Measurements from ENCODE around the gene PELI2. TPM values are rescaled to one million over a fixed set of nuclear protein-coding genes. Genes with fewer than 3 reads are reported as not detected.

PELI2 gene
- total and polyA plus RNA-seq, 2 donors from 2014 or later, result 5.2 to 27.6 TPM

DNA sequence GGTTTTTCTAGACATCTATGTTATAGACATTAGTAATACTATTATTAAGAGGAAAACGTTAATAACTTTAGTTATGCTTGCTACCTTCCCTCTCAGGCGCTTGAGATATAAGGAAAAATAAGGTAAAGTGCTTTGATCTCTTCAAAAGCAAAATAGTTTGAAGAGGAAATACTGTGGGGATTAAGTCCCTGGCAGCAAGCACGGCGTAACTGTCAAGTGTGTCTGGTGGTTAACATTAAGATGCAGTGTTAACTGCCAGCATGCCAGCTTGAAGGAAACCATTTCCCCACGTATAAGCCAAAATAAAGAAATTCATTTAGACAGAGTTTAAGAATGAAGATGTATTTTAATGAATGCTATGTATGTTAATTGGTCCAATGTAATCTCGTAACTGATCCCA is 31.8 kb downstream of the PELI2 start:
- H3K9me3 ChIP-seq (ENCODE audit: control insufficient read depth in 2 of 3, insufficient read depth in 1 of 3, low read length in 3 of 3), result no peaks in the 10 kb centered on the region
- intact Hi-C loops (cut with DNase I), result no loop called here
- no peak overlapping the region for H3K9ac ChIP-seq (ENCODE audit: low read length in 3 of 3)
- TF ChIP-seq, protein P1, sequence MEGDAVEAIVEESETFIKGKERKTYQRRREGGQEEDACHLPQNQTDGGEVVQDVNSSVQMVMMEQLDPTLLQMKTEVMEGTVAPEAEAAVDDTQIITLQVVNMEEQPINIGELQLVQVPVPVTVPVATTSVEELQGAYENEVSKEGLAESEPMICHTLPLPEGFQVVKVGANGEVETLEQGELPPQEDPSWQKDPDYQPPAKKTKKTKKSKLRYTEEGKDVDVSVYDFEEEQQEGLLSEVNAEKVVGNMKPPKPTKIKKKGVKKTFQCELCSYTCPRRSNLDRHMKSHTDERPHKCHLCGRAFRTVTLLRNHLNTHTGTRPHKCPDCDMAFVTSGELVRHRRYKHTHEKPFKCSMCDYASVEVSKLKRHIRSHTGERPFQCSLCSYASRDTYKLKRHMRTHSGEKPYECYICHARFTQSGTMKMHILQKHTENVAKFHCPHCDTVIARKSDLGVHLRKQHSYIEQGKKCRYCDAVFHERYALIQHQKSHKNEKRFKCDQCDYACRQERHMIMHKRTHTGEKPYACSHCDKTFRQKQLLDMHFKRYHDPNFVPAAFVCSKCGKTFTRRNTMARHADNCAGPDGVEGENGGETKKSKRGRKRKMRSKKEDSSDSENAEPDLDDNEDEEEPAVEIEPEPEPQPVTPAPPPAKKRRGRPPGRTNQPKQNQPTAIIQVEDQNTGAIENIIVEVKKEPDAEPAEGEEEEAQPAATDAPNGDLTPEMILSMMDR (IDR thresholded peaks at IDR 0.05; ENCODE audit: borderline replicate concordance, extremely low read depth, insufficient read depth), result no peak
- no peaks in the 10 kb centered on the region for H3K27me3 ChIP-seq (ENCODE audit: control insufficient read depth, insufficient read depth, low read length)
- FAIRE-seq (no peak), DNase-seq (no peak)
- H3K4me1 ChIP-seq (ENCODE audit: control insufficient read depth in 2 of 3, insufficient read depth in 2 of 3, low read depth in 1 of 3, low read length in 3 of 3), result peaks cover 0 to 22% (median 11%) of the 10 kb centered on the region in 3 donors
- no peak overlapping the region for H3K4me3 ChIP-seq (ENCODE audit: low read length in 3 of 3)
- H3K36me3 ChIP-seq (ENCODE audit: control insufficient read depth in 2 of 3, insufficient read depth in 3 of 3, low read length in 3 of 3), result no peaks in the 10 kb centered on the region
- no peak overlapping the region for H3K27ac ChIP-seq (ENCODE audit: low read depth in 2 of 2, low read length in 2 of 2)

DNA sequence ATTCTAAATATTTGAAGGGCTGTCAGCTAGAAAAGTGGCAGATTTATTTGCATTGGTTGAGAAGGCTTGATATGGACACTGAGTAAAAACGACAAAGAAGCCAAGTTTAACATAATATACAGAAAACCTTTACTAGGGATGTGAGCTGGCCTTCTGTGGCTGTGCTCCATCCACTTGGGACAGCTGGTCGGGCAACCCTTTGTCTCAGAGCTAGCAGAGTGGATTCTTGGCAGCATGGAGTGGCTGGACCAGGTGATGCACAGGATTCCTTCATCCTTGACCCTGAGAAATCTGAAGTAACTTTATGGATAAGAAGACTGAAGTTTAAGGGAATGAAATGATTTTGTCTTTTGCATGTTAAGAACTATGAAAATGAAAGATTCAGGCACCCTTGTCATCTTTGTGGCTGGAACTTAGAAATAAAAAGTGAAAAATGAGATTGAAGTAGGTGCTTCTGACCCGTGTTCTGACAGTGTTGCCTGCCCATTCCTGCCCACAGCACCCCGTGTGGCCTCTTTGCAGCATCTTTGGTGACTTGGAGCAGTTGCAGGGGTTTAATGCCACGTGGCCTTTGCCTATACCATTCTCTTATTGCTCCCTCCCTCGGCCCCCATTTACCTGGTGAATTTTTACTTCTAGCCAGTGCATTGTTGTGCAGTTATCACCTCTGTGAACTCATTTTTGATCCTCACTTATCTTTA is 32.6 kb downstream of the PELI2 start:
- Histone ChIP-seq H3K9me3 (ENCODE audit: control insufficient read depth in 2 of 3, insufficient read depth in 1 of 3, low read length in 3 of 3) (no peaks in the 10 kb centered on the region), H3K36me3 (ENCODE audit: control insufficient read depth in 2 of 3, insufficient read depth in 3 of 3, low read length in 3 of 3) (no peaks in the 10 kb centered on the region), H3K27ac (ENCODE audit: low read depth in 2 of 2, low read length in 2 of 2) (no peak overlapping the region), H3K9ac (ENCODE audit: low read length in 3 of 3) (no peak overlapping the region), H3K27me3 (ENCODE audit: control insufficient read depth, insufficient read depth, low read length) (no peaks in the 10 kb centered on the region), H3K4me1 (ENCODE audit: control insufficient read depth in 2 of 3, insufficient read depth in 2 of 3, low read depth in 1 of 3, low read length in 3 of 3) (peaks cover 0 to 22% (median 11%) of the 10 kb centered on the region in 3 donors), H3K4me3 (ENCODE audit: low read length in 3 of 3) (no peak overlapping the region)
- TF ChIP-seq, protein P1 (IDR thresholded peaks at IDR 0.05; ENCODE audit: borderline replicate concordance, extremely low read depth, insufficient read depth), result no peak
- FAIRE-seq (no peak), DNase-seq (no peak)
- intact Hi-C loops (cut with DNase I), result no loop called here

DNA sequence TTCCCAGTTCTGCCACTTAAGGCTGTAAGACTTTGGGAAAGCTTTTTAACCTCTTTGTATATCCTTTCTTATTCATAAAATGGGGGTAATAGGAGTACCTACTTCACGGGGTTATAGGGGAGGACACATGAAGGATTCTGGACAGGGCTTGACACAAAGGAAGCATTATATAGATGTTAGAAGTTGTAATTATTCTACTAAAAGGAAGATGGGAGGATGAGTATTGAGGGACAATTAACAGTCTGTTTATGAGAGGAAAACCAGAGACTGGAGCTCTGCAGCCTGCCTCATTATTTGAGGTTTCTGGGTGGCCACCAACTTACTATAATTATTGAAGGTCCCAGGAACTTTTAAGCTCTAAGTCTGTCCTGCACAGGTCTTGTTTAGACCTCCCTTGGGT is 34.0 kb downstream of the PELI2 start:
- H3K4me3 ChIP-seq (ENCODE audit: low read length in 3 of 3), result no peak overlapping the region
- DNase-seq, result no peak
- intact Hi-C loops (cut with DNase I), result no loop called here
- peaks cover 0 to 26% (median 11%) of the 10 kb centered on the region in 3 donors for H3K4me1 ChIP-seq (ENCODE audit: control insufficient read depth in 2 of 3, insufficient read depth in 2 of 3, low read depth in 1 of 3, low read length in 3 of 3)
- no peaks in the 10 kb centered on the region for H3K9me3 ChIP-seq (ENCODE audit: control insufficient read depth in 2 of 3, insufficient read depth in 1 of 3, low read length in 3 of 3)
- TF ChIP-seq, protein P1 (IDR thresholded peaks at IDR 0.05; ENCODE audit: borderline replicate concordance, extremely low read depth, insufficient read depth), result no peak
- FAIRE-seq, result no peak
- no peaks in the 10 kb centered on the region for H3K36me3 ChIP-seq (ENCODE audit: control insufficient read depth in 2 of 3, insufficient read depth in 3 of 3, low read length in 3 of 3)
- H3K27ac ChIP-seq (ENCODE audit: low read depth in 2 of 2, low read length in 2 of 2), result no peak overlapping the region
- H3K9ac ChIP-seq (ENCODE audit: low read length in 3 of 3), result no peak overlapping the region
- H3K27me3 ChIP-seq (ENCODE audit: control insufficient read depth, insufficient read depth, low read length), result no peaks in the 10 kb centered on the region

All from kidney (tissue), 14 donors.